Activated T-cell treated with anti-CD3 and anti-CD28 coated beads for 1 hour (primary cell): ENCODE results near the gene IL6ST.
A peak's percentile ranks its signal among the peaks of the same experiment; 100 is the strongest.

ENCODE experiments used
- DNase-seq: peaks from one replicate; pipeline ENCODE4 v3.0.0-alpha.2; 2020; ENCODE audit warnings: low read depth

The IL6ST gene

GRCh38 chr5:55919625-55920024 lies 75.1 kb downstream of the IL6ST start:
- no peak for DNase-seq

DNA sequence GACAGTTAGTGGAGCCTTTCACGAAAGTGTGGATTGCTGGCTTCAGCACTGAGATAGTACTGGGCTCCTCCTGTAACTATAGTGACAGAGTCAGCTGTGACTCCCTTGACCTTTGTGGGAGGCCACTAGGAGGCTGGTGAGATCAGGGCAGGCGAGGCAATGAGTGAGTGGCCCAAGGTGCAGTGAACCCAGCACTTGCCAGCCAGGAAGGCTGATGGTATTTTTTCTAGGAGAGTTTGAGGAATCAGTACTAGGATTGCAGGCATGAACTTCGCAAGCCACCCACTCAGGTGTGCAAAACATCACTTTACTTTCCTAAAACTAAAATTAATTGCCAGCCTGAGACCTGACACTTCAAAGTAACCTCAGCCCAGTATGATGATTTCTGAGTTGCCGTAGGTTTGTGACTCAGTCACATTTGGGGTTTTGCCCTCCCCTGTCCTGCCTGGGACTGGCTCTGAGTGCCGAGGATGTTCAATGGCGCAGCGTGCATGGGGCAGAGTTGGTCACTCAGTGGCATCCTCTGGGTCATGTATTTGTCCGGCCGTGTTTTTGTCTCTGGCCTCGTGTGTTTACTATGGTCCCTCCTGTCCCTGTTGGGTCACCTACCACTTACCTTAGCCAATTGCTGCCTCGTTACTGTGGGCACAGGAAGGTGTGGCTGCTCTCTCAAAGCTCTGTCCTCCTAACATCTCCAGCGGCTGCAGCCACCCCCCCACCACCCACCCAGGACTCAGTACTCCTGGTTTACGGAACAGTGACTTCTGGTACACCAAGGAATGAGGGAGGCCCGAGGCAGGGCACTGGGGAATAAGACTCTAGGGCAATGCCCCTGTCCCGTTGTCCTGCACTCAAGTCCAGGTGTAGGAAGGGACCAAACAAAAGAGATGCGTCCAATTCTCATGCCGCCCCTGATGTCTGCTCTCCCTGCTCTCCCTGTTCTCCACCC lies 76.4 kb downstream of the IL6ST start:
- no peak for DNase-seq

GRCh38 chr5:55917402-55918086 lies 77.2 kb downstream of the IL6ST start:
- DNase-seq: no peak

DNA sequence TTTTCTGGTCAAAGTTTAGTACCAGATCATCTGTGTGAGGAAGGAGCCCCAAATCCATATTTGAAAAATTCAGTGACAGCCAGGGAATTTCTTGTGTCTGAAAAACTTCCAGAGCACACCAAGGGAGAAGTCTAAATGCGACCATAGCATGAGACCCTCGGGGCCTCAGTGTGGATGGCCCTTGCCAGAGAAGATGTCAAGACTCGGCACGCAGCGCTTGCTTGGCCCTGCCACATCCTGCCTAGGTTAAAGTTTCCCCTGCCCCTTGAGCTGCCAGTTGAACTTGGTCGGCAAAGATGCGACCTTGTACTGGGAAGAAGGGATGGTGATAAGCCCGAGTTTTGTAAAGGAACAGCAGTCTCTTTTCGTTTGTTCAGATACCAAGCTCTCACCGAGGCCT lies 77.8 kb downstream of the IL6ST start:
- DNase-seq: no peak

GRCh38 chr5:55915783-55916182 lies 79.0 kb downstream of the IL6ST start:
- no peak for DNase-seq

DNA sequence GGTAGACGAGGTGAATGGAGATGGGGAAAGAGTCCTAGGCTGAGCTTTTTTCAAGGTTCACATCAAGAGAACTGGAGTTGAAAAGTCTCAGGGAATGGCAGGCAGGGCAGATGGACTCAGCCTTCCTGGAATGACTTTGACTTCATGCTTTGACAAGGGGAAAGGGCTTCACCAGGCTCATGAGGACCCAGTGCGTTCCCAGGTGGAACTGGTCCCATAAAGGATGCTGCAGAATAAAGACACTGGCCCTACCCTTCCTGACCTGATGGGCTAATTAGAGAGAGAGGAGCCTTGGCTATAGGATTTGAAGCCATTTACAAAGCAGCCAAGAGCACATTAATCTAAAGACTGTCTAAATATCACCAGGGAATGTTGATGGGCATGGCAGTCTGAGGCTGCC lies 79.8 kb downstream of the IL6ST start:
- DNase-seq: no peak

DNA sequence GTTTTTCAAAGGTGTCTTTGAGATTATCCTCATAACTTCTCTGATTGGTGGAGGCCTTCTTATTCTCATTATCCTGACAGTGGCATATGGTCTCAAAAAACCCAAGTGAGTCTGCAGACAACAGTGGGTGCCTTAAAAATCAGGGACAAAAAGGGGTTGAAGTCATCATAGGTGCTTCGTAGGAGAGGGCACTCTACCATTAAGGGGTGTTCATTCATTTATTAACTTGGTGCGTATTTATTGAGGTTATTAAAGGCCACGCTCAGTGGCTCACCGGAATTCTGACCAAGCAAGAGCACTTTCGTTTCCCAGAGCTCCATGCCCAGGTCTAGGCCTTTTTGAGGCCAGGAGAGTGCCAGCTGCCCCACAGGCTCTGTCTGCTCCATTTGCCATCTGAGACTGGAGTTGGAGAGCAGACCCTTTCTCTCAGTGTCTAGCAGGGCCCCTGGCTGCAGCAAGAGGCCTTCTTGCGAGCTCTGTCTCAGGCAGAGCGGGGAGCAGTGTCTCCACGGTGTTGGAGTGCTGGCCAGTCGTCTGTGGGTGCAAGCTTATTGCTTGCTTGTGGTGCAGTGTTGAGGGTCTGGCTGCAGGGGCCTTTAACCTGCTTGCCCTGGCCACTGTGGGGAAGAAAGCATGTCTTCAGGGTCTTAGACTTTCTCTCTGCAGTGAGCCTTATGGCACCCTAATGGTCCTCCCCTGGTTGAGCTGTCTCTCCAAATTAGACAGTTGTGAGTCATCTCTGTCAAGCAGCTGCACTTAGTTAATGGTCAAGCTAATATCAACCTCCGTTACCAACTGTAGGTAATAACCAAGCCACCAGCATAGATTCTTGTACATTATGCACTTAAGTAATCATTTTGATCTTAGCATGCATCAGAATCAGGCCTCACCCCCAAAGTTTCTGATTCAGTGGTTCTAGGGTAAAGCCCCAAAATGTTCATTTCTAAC lies 81.0 kb downstream of the IL6ST start:
- DNase-seq: no peak

GRCh38 chr5:55911784-55912653 lies 82.7 kb downstream of the IL6ST start:
- DNase-seq: no peak

GRCh38 chr5:55908804-55909203 lies 86.0 kb downstream of the IL6ST start:
- DNase-seq: no peak

DNA sequence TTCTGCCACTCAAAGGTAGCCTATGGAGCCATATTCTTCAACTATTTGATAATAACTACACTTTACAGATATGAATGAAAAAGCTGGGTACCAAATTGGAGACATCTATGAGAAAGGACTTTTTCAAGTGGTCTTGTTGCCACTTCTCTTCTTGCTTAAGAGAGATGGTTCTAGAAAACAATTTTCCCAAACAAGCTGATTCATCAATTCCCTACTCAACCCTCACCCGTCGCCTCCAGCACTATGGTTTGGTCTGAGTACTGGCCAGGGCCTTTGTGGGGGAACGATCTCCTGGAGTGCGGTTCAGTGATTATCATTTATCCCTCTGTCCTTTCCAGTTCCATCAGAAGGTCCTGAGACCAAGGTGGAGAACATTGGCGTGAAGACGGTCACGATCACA lies 86.8 kb downstream of the IL6ST start:
- no peak for DNase-seq

DNA sequence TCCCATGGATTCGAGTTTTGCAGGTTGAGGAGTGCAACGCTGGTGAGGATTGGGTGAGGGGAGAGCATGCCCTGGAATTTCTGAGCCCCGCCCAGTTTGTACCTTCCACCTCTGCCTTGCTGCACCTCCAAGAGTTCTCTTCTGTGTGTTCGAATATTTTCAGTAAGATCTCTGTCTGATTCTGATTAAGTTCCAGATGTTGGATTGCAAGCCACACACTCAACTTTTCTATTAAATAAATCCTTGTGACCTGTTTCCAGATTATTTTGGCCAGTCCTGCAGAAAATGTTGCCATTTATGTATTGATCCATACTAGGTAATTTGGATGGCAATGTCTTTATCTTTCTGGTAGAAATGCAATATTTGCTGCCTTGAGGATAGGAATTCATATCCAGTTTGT lies 89.5 kb downstream of the IL6ST start:
- DNase-seq: no peak

DNA sequence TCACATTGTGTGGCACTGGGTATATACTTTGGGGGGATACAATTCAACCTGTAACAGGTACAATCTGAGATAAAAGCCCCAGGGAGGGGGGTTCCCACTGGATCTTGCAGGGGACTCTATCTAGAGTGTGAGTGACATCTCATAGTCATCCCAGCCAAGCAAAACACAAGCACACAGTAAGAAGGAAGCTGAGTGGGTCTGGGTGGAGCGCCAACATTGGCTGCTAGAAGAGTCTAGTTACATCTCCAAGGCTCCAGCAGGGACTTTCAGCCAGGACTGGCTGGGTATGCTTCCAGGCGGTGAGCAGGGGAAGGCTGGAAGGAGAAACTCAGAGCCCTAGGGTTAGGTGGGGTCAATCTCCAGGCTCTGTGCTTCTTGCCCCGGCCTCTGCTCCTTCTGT lies 90.6 kb downstream of the IL6ST start:
- no peak for DNase-seq

- DNase-seq: peak; percentile 29
Observed at GRCh38 chr5:55903121-55903701, 91.6 kb downstream of the IL6ST start.

GRCh38 chr5:55902696-55903095 lies 92.1 kb downstream of the IL6ST start:
- DNase-seq: no peak

DNA sequence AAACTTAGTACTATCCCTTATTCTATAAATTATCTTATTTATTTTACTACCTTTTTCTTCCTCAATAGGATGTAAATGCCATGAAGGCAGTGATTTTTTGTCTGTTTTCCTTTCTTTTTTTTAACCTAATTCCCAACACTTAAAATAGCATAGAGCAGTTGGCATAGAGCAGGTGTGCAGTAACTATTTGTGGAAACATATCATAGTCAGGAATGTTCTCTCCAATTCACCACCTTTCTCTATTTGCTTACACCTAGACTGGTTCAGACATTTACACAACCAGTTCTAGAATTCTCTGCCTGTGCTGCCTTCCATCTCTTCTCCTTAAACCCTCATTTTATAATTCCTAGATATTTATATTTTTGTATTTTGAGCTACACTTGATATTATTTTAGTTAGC lies 94.0 kb downstream of the IL6ST start:
- DNase-seq: no peak

DNA sequence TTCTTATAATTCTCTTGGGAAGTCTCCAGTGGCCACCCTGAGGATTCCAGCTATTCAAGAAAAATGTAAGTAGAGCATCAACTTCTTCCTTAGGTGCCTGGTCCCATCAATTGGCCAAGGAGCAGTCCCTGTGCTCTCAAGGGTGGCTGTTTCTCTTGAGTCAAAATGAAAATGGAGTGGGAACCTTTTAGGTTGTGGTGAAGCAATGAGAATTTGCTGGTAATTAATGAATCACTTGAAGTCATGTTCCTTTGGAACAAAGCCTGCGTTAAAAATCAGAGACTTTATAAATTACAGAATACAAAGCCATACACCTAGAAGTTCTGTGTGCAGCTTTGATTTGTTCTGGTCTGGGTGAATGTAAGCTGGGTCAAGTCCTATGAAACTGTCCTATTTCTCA lies 94.7 kb downstream of the IL6ST start:
- no peak for DNase-seq

DNA sequence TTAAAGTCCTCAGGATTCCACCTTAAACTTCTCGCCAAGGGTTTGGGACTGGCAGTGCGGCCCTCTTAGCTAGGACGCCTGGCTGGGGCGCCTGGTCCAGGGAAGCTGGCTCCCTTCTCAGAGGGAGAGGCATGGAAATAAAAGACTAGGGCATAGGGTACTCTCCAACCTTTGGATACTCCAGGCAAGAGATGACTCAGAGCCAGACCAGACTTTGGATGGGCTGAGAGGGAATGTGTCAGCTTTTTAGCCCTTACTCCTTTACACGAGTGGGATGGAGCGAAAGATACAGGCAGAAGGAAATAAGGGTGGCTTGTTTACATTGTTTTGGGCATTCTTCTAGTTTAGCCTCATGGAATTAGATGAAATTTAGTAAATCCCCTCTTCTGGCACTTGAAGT lies 95.4 kb downstream of the IL6ST start:
- DNase-seq: no peak

GRCh38 chr5:55897905-55898304 lies 96.9 kb downstream of the IL6ST start:
- no peak for DNase-seq

DNA sequence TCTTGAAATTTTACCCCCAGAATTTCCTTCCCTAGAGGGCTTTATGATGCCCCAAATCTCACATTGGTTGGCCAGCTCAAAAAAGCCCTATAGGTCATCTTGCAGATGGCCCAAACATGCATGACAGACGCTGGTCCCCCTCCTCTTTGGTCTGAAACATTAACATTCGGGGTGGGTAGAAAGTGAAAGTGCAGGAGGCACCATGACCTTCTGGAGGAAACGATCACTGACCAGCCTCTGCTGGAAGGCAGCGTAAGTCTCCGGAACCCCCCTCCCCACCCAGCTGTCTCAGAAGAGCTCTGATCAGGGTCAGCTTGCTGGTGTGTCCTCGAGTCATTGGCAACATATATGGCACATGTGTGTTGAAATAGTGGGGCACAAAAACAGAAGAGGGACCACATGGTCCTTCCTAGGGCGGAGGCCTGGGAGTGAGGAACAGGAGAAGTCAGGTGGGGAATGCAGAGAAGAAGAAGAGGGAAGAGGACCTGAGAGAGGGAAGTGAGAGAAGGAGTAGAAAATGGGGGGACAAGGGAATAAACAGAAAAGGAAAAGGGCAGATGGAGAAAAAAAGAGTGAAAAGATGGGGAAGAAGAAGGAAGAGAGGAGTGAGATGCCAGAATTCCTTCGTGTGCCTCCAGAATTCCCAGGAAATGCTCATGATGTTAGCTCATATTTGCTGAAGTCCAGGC lies 97.4 kb downstream of the IL6ST start:
- DNase-seq: no peak

- no peak for DNase-seq
Observed at GRCh38 chr5:55896663-55897062, 98.1 kb downstream of the IL6ST start.
